GM20431 (cell line): Measurements from ENCODE around the gene PRR13.
"Not testable (repeated sequence)": the region's sequence is repeated elsewhere in the genome, so short reads cannot be mapped to it uniquely, and the experiment has no call there.

Source experiments
- in situ Hi-C: fragments of 300-500 bp; cut with MseI, MboI; formaldehyde crosslinking; loops from one replicate; pipeline ENCODE4 v1.15.0; 2020; ENCODE audit warnings: low sequenced_read_pairs; ENCODE audit not compliant: unreplicated experiment

The PRR13 gene

GRCh38 chr12:53430116-53430515 lies 11.4 kb upstream of the PRR13 start:
- in situ Hi-C loops: no loop called here

DNA sequence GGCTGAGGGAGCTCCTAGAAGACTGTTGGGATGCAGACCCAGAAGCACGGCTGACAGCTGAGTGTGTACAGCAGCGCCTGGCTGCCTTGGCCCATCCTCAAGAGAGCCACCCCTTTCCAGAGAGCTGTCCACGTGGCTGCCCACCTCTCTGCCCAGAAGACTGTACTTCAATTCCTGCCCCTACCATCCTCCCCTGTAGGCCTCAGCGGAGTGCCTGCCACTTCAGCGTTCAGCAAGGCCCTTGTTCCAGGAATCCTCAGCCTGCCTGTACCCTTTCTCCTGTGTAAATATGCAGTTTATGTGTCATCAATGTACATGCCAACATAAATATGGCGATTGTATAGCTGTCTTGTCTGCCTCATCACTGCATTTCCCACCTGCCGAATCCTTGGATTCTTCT lies 10.3 kb upstream of the PRR13 start:
- in situ Hi-C loops: no loop called here

GRCh38 chr12:53435326-53435725 lies 6.2 kb upstream of the PRR13 start:
- in situ Hi-C loops: not testable (repeated sequence)

- in situ Hi-C loops: not testable (repeated sequence)
These were observed 2.0 kb upstream of the PRR13 start for GRCh38 chr12:53439582-53439981.

- in situ Hi-C loops: no loop called here
These were observed 2.4 kb downstream of the PRR13 start for GRCh38 chr12:53443955-53444354.

- in situ Hi-C loops: not testable (repeated sequence)
These were observed 3.2 kb downstream of the PRR13 start for GRCh38 chr12:53444593-53445325.

DNA sequence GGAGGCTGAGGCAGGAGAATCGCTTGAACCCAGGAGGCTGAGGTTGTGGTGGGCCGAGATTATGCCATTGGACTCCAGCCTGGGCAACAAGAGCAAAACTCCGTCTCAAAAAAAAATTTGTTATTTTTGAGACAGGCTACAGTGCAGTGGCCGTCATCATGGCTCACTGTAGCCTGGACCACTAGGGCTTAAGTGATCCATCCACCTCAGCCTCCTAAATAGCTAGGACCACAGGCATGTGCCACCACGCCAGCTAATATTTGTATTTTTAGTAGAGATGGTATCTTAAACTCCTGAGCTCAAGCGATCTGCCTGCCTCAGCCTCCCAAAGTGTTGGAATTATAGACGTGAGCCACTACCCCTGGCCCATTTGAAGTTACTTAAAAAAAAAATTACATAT lies 9.4 kb downstream of the PRR13 start:
- in situ Hi-C loops: no loop called here

DNA sequence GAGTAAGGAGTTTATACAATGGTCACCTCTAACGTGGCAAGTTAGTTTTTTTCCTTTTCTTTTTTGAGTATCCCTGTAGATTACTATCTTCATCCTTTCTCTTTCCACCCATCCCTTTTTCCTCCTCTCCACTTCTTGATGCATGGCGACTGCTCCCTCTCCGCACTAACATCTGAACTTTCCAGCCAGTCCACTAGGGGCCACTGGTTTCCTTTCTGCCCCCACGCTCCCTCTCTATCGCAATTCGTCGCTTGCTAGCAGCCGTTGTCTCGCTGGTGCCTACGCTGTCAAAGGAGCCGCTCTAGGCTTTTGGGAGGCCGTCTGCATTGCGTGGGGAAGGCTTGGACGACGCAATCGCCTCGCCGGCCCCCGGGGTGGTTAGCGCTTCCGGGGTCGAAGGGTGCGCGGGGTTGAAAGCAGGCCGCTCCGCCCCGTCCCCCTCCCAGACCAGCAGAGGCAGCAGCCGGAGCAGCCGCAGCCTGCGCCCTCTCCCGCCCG lies 10.2 kb downstream of the PRR13 start, which contains the start of gene PCBP2:
PCBP2 (plus strand) TSS at position 442 of the 498 bp plus-strand sequence. CDS start 2,699 bp downstream, outside the sequence.
- in situ Hi-C loops: no loop called here

- in situ Hi-C loops: no loop called here
These were observed 10.9 kb downstream of the PRR13 start for GRCh38 chr12:53452159-53453077.

- in situ Hi-C loops: no loop called here
These were observed 12.6 kb downstream of the PRR13 start for GRCh38 chr12:53453953-53454640.

- in situ Hi-C loops: no loop called here
These were observed 13.2 kb downstream of the PRR13 start for GRCh38 chr12:53454707-53455106.

DNA sequence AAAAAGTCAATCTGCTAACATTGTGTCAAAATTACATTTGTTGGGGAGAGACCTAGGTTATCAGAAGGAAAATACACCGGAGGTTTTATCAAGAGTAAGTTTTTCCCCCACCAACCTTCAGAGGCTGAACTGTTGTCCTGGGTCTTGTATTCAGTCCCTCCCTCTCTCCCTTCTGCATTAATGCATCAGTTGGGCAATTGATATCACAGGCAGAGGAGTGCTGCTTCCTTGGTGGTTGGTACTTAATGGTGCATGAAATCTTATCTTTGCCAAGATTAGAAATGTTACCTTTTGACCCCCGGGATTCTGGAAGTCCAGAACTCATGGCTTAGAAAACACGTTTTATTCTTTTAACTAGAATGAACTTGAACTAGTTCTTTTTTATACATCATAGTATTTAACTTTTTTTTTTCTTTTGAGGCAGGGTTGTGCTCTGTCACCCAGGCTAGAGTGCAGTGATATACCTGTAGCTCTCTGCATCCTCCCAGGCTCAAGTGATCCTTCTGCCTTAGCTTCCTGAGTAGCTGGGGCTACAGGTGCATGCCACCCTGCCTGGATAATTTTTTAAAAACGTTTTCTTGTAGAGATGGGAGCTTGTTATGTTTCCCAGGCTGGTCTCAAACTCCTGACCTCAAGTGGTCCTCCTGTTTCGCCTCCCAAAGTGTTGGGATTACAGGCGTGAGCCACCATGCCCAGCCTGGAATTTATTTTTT lies 15.3 kb downstream of the PRR13 start:
- in situ Hi-C loops: no loop called here

- in situ Hi-C loops: no loop called here
These were observed 17.6 kb downstream of the PRR13 start for GRCh38 chr12:53459097-53459496.

DNA sequence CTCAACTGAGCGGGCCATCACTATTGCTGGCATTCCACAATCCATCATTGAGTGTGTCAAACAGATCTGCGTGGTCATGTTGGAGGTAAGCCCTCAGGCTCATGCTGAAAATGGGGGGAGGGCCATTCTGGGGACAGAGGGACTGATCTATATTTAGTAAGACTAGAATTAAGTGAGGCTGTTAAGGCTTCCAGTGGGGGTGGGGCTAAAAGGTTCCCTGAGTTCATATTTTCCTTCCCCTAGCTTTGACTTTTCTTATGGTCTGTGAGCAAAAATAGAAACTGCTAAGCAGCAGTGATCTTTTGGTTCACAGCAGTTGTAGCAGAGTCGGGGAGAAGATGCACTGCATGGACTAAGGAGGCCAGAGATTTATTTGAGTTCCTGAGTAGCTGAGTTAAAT lies 19.5 kb downstream of the PRR13 start:
- in situ Hi-C loops: no loop called here

- in situ Hi-C loops: no loop called here
These were observed 20.1 kb downstream of the PRR13 start for GRCh38 chr12:53461591-53461990.

- in situ Hi-C loops: no loop called here
These were observed 21.4 kb downstream of the PRR13 start for GRCh38 chr12:53462935-53463334.

DNA sequence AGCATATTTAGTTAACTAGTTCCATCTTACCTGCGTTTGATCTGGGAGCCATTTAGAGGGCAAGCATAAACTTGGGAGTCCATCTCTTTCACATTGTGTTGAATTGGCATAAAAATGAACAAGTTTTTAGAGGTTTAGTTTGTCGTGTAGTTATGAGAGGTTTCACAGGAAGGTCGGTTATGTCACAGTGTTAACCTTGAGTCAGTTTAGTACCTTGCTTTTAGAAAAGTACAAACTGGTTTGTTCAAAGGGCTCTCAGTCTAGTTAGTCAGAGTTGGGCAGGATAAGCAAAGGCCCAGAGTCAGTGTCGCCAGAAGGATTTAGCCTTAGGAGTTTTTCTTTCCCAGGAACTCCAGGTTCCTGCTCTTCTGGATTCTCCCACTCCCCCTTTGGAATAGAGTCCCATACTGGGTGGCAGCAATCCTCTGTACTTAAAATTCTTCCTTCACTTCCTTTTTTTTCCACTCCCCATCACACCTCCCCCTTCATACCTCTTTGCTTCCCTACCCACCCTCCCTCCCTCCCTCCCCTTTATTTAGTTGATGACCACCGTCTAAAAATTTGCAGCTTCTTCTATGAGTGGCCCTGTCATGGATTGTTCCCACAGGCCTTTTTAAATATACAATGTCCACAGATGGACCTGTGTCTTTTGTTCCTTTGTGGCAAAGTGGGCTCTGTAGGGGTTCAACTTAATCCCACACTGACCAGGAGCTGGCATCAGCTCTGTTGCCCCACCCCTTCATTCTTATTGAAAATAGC lies 22.4 kb downstream of the PRR13 start:
- in situ Hi-C loops: no loop called here

DNA sequence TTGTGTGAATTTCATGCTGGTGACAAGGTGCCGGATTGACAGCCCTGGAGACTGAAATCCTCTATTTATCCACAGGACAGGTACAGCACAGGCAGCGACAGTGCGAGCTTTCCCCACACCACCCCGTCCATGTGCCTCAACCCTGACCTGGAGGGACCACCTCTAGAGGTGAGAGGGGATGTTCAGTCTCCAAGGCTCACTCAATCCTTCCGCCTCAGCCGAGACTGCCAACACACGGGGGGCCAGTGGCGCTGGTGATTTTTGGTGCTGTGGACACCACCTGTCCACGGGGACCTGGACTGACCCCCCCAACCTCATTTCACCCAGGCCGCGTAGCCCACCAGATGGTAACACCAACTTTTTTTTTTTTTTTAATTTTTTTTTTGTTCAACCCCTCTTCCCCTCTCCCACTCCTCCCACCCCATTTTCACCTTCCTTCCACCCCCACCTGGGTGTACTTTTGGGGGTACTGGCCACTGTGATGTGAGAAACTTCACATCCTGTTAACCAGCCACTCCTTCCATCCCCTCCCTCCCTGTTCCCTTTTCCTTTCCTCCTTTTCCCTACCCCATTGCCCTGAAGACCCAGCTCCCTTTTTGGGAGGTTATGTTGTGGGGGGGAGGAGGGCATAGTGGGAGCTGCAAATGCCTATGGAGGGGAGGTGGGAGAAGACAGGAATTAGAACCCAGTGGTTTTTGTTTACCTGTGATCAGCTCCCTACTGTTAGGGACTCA lies 23.3 kb downstream of the PRR13 start:
- in situ Hi-C loops: no loop called here
